GM23338 (cell line): ENCODE measurements around the gene RNF175. TPM values are rescaled to one million over a fixed set of nuclear protein-coding genes. Genes with fewer than 3 reads are reported as not detected.

Experiments
- ATAC-seq: fragments of 200-7000 bp; cut with Tn5 transposase; 3 replicates; pipeline ENCODE4 v1.9.1; 2020
- DNase-seq: peaks from one replicate; pipeline ENCODE4 v3.0.0-alpha.2; 2015; ENCODE audit warnings: low spot score
- H2AFZ ChIP-seq: fragments of 200-600 bp; sonication (generic); 2 replicates; pipeline ENCODE4 v1.8.0; 2016; ENCODE audit warnings: antibody characterized with exemption, mild to moderate bottlenecking, moderate library complexity
- H3F3A ChIP-seq: fragments of 200-600 bp; sonication (generic); replicated peaks from 2 replicates; pipeline ENCODE4 v1.8.0; 2017; ENCODE audit warnings: antibody characterized with exemption, mixed run types, low read depth
- H3K27ac ChIP-seq: fragments of 200-600 bp; sonication (generic); 2 replicates; pipeline ENCODE4 v1.6.1; 2016; ENCODE audit warnings: low read depth
- H3K27me3 ChIP-seq: fragments of 200-600 bp; sonication (generic); 2 replicates; pipeline ENCODE4 v1.8.0; 2016; ENCODE audit warnings: mild to moderate bottlenecking, mixed run types, moderate library complexity; ENCODE audit not compliant: insufficient read depth
- H3K36me3 ChIP-seq: fragments of 200-600 bp; sonication (generic); 2 replicates; pipeline ENCODE4 v1.8.0; 2016; ENCODE audit warnings: mild to moderate bottlenecking; ENCODE audit not compliant: insufficient read depth
- H3K4me1 ChIP-seq: fragments of 200-600 bp; sonication (generic); 2 replicates; pipeline ENCODE4 v1.8.0; 2016; ENCODE audit warnings: mild to moderate bottlenecking, moderate library complexity; ENCODE audit not compliant: insufficient read depth
- H3K4me2 ChIP-seq: fragments of 200-600 bp; sonication (generic); 2 replicates; pipeline ENCODE4 v1.7.1; 2017; ENCODE audit warnings: mixed run types
- H3K4me3 ChIP-seq: fragments of 200-600 bp; sonication (generic); 2 replicates; pipeline ENCODE4 v1.6.1; 2016; ENCODE audit warnings: mixed run types
- H3K79me2 ChIP-seq: fragments of 200-600 bp; sonication (generic); replicated peaks from 2 replicates; pipeline ENCODE4 v1.8.0; 2017; ENCODE audit warnings: mild to moderate bottlenecking; ENCODE audit not compliant: insufficient read depth
- H3K9me2 ChIP-seq: fragments of 200-600 bp; sonication (generic); 2 replicates; pipeline ENCODE4 v1.8.0; 2017; ENCODE audit not compliant: insufficient read depth
- H4K20me1 ChIP-seq: fragments of 200-600 bp; sonication (generic); replicated peaks from 2 replicates; pipeline ENCODE4 v1.8.0; 2017; ENCODE audit warnings: mild to moderate bottlenecking; ENCODE audit not compliant: insufficient read depth
- H3K27ac Mint-ChIP-seq: 2 replicates; pipeline ENCODE4 v1.8.0; 2020; ENCODE audit warnings: inconsistent platforms, mild to moderate bottlenecking, moderate library complexity, mixed read lengths
- H3K27me3 Mint-ChIP-seq: 3 replicates; pipeline ENCODE4 v1.8.0; 2022; ENCODE audit warnings: low read depth, mild to moderate bottlenecking, moderate library complexity, mixed read lengths, inconsistent platforms; ENCODE audit not compliant: insufficient read depth, poor library complexity
- H3K36me3 Mint-ChIP-seq: 3 replicates; pipeline ENCODE4 v1.8.0; 2021; ENCODE audit warnings: low read depth, mild to moderate bottlenecking, inconsistent platforms, moderate library complexity, mixed read lengths
- H3K4me1 Mint-ChIP-seq: 3 replicates; pipeline ENCODE4 v1.8.0; 2020; ENCODE audit warnings: mild to moderate bottlenecking, inconsistent platforms, mixed read lengths
- H3K4me3 Mint-ChIP-seq: 3 replicates; pipeline ENCODE4 v1.8.0; 2021; ENCODE audit warnings: moderate library complexity, mild to moderate bottlenecking, inconsistent platforms, mixed read lengths
- H3K9me3 Mint-ChIP-seq: 3 replicates; pipeline ENCODE4 v1.8.0; 2020; ENCODE audit warnings: moderate library complexity, mild to moderate bottlenecking, inconsistent platforms, mixed read lengths
- POLR2AphosphoS5 ChIP-seq: IDR thresholded peaks from 2 replicates; pipeline ENCODE4 v1.6.1; 2016; ENCODE audit warnings: antibody characterized with exemption, low read depth
- STAT1 ChIP-seq: IDR thresholded peaks from one replicate; pipeline ENCODE4 v1.6.1; 2016; ENCODE audit warnings: antibody characterized with exemption; ENCODE audit not compliant: unreplicated experiment
- polyA plus RNA-seq: library from polyadenylated mRNA; unstranded; fragments of >200 nt; fragmentation: Nextera tagmentation; extraction: Ambion mirVana; gene quantifications from 2 replicates; pipeline ENCODE4 v1.2.1, GENCODE V29; 2016
- total RNA-seq: library from RNA; depleted of rRNA; stranded (reverse); fragments of >200 nt; shearing (Covaris generic); gene quantifications from 2 replicates; pipeline ENCODE4 v1.2.3, GENCODE V29; 2014
- TF ChIP-seq, protein P1 (sequence below): fragments of 250-450 bp; sonication (Bioruptor Pico); IDR thresholded peaks from 2 replicates; pipeline ENCODE4 v1.5.0; 2020; ENCODE audit warnings: mild to moderate bottlenecking, moderate library complexity
- TF ChIP-seq, protein P2 (sequence below): IDR thresholded peaks from 2 replicates; pipeline ENCODE4 v1.6.1; 2016; ENCODE audit warnings: antibody characterized with exemption

Gene RNF175
- total and polyA plus RNA-seq, 2 experiments from 2014 or later, result 4.7 to 4.8 TPM

GRCh38 chr4:153750197-153750817 lies 9.5 kb downstream of the RNF175 start (continued):
- TF ChIP-seq, protein P1, sequence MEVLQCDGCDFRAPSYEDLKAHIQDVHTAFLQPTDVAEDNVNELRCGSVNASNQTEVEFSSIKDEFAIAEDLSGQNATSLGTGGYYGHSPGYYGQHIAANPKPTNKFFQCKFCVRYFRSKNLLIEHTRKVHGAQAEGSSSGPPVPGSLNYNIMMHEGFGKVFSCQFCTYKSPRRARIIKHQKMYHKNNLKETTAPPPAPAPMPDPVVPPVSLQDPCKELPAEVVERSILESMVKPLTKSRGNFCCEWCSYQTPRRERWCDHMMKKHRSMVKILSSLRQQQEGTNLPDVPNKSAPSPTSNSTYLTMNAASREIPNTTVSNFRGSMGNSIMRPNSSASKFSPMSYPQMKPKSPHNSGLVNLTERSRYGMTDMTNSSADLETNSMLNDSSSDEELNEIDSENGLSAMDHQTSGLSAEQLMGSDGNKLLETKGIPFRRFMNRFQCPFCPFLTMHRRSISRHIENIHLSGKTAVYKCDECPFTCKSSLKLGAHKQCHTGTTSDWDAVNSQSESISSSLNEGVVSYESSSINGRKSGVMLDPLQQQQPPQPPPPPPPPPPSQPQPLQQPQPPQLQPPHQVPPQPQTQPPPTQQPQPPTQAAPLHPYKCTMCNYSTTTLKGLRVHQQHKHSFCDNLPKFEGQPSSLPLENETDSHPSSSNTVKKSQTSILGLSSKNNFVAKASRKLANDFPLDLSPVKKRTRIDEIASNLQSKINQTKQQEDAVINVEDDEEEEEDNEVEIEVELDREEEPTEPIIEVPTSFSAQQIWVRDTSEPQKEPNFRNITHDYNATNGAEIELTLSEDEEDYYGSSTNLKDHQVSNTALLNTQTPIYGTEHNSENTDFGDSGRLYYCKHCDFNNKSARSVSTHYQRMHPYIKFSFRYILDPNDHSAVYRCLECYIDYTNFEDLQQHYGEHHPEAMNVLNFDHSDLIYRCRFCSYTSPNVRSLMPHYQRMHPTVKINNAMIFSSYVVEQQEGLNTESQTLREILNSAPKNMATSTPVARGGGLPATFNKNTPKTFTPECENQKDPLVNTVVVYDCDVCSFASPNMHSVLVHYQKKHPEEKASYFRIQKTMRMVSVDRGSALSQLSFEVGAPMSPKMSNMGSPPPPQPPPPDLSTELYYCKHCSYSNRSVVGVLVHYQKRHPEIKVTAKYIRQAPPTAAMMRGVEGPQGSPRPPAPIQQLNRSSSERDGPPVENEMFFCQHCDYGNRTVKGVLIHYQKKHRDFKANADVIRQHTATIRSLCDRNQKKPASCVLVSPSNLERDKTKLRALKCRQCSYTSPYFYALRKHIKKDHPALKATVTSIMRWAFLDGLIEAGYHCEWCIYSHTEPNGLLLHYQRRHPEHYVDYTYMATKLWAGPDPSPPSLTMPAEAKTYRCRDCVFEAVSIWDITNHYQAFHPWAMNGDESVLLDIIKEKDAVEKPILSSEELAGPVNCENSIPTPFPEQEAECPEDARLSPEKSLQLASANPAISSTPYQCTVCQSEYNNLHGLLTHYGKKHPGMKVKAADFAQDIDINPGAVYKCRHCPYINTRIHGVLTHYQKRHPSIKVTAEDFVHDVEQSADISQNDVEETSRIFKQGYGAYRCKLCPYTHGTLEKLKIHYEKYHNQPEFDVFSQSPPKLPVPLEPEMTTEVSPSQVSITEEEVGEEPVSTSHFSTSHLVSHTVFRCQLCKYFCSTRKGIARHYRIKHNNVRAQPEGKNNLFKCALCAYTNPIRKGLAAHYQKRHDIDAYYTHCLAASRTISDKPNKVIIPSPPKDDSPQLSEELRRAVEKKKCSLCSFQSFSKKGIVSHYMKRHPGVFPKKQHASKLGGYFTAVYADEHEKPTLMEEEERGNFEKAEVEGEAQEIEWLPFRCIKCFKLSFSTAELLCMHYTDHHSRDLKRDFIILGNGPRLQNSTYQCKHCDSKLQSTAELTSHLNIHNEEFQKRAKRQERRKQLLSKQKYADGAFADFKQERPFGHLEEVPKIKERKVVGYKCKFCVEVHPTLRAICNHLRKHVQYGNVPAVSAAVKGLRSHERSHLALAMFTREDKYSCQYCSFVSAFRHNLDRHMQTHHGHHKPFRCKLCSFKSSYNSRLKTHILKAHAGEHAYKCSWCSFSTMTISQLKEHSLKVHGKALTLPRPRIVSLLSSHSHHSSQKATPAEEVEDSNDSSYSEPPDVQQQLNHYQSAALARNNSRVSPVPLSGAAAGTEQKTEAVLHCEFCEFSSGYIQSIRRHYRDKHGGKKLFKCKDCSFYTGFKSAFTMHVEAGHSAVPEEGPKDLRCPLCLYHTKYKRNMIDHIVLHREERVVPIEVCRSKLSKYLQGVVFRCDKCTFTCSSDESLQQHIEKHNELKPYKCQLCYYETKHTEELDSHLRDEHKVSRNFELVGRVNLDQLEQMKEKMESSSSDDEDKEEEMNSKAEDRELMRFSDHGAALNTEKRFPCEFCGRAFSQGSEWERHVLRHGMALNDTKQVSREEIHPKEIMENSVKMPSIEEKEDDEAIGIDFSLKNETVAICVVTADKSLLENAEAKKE (CRISPR knock-in tag), result peak; percentile 53; the same call in 1 of the 2 replicates

DNA sequence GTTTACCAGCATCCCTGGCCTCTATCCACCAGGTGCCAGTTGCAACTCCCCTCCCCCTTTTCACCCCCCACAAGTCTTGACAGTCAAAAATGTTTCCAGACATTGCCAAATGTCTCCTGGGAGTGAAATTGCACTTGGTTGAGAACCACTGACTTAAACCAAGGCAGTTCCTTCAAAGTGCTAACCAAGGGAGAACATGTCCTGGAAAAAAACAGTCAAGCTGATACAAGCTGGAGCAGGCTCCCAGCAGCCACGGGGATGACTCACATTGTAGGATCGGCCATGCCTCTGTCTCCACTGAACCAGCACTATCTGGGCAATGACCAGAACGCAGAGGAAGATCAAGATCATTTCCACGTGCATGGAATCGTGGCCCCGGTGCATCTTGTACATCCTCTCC lies 11.4 kb downstream of the RNF175 start:
- Histone ChIP-seq H3K27me3 (no peaks in the 10 kb centered on the region), H3K9me2 (0 out of 2 replicates have a peak, but pooled peaks cover 4% of the 10 kb centered on the region), H3F3A (no peaks in the 10 kb centered on the region), H4K20me1 (no peaks in the 10 kb centered on the region), H3K79me2 (no peaks in the 10 kb centered on the region), H3K27ac (no peak overlapping the region), H3K4me3 (no peak overlapping the region), H2AFZ (no peak overlapping the region), H3K36me3 (no peaks in the 10 kb centered on the region), H3K4me2 (no peak overlapping the region), H3K4me1 (no peaks in the 10 kb centered on the region)
- no peak for DNase-seq
- H3K27ac Mint-ChIP-seq, result no peak overlapping the region
- no peaks in the 10 kb centered on the region for H3K9me3 Mint-ChIP-seq
- peaks cover 7% of the 10 kb centered on the region for H3K36me3 Mint-ChIP-seq
- no peak overlapping the region for H3K4me3 Mint-ChIP-seq
- no peak for ATAC-seq
- no peaks in the 10 kb centered on the region for H3K27me3 Mint-ChIP-seq
- 0 out of 3 replicates have a peak, but pooled peaks cover 2% of the 10 kb centered on the region for H3K4me1 Mint-ChIP-seq
- TF ChIP-seq, protein P1 (CRISPR knock-in tag), result no peak
- no peak for TF ChIP-seq STAT1
- TF ChIP-seq POLR2AphosphoS5, result no peak
- TF ChIP-seq, protein P2, sequence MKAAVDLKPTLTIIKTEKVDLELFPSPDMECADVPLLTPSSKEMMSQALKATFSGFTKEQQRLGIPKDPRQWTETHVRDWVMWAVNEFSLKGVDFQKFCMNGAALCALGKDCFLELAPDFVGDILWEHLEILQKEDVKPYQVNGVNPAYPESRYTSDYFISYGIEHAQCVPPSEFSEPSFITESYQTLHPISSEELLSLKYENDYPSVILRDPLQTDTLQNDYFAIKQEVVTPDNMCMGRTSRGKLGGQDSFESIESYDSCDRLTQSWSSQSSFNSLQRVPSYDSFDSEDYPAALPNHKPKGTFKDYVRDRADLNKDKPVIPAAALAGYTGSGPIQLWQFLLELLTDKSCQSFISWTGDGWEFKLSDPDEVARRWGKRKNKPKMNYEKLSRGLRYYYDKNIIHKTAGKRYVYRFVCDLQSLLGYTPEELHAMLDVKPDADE, result no peak
